Natural killer cell (primary cell): Measurements from ENCODE around the gene NUDT16. TPM values are rescaled to one million over a fixed set of nuclear protein-coding genes. Genes with fewer than 3 reads are reported as not detected.

ENCODE experiments used
- ATAC-seq, 3 donors: fragments of 150-1000 bp in 2 of 3; fragments of 200-7000 bp in 1 of 3; cut with Tn5 transposase; 1 replicate in 1 of 3; 2 replicates in 2 of 3; pipeline ENCODE4 v1.10.0; 2021; ENCODE audit warnings: mild to moderate bottlenecking in 2 of 3, moderate library complexity in 2 of 3
- DNase-seq, 2 donors: peaks; one replicate each; pipeline versions ENCODE4 v3.0.0 to v3.0.0-alpha.2; 2013 to 2021; ENCODE audit warnings: mixed read lengths in 1 of 2
- H3K27ac ChIP-seq: one replicate; pipeline ENCODE4 v1.5.1; 2013; ENCODE audit warnings: mild to moderate bottlenecking, low read length
- H3K27me3 ChIP-seq: one replicate; pipeline ENCODE4 v1.6.1; 2013; ENCODE audit warnings: low read length; ENCODE audit not compliant: control insufficient read depth, insufficient read depth
- H3K36me3 ChIP-seq: one replicate; pipeline ENCODE4 v1.6.1; 2013; ENCODE audit warnings: low read length; ENCODE audit not compliant: control insufficient read depth, insufficient read depth
- H3K4me1 ChIP-seq: one replicate; pipeline ENCODE4 v1.6.1; 2013; ENCODE audit warnings: low read length; ENCODE audit not compliant: control insufficient read depth, insufficient read depth
- H3K4me3 ChIP-seq: one replicate; pipeline ENCODE4 v1.5.1; 2013; ENCODE audit warnings: low read length
- H3K9me3 ChIP-seq: one replicate; pipeline ENCODE4 v1.6.1; 2013; ENCODE audit warnings: low read length; ENCODE audit not compliant: control insufficient read depth, insufficient read depth
- H3K27ac Mint-ChIP-seq, 2 donors: one replicate each; pipeline ENCODE4 v1.8.0; 2022; ENCODE audit warnings: mild to moderate bottlenecking in 2 of 2, mixed read lengths in 2 of 2, moderate library complexity in 1 of 2
- H3K27me3 Mint-ChIP-seq, 2 donors: one replicate each; pipeline ENCODE4 v1.8.0; 2022; ENCODE audit warnings: low read depth in 2 of 2, mixed read lengths in 2 of 2
- H3K36me3 Mint-ChIP-seq: one replicate; pipeline ENCODE4 v1.8.0; 2022; ENCODE audit warnings: mixed read lengths
- H3K4me1 Mint-ChIP-seq, 2 donors: one replicate each; pipeline ENCODE4 v1.8.0; 2022; ENCODE audit warnings: mixed read lengths in 2 of 2
- H3K4me3 Mint-ChIP-seq: one replicate; pipeline ENCODE4 v1.8.0; 2022; ENCODE audit warnings: mild to moderate bottlenecking, moderate library complexity, mixed read lengths
- H3K9me3 Mint-ChIP-seq, 2 donors: one replicate each; pipeline ENCODE4 v1.8.0; 2022; ENCODE audit warnings: mixed read lengths in 2 of 2
- CTCF ChIP-seq: fragments of 200-600 bp; IDR thresholded peaks from one replicate; pipeline ENCODE4 v1.8.0; 2022; ENCODE audit warnings: antibody characterized with exemption
- WGBS: methylation state at CpG from one replicate; pipeline ENCODE4 v1.1.7; 2013; ENCODE audit warnings: missing lambda C conversion rate; ENCODE audit not compliant: insufficient coverage; 5-methylcytosine and 5-hydroxymethylcytosine counted together
- intact Hi-C: fragments of 100-400 bp; cut with micrococcal nuclease; formaldehyde crosslinking; loops from one replicate; pipeline ENCODE4 v1.14.2; 2022
- total RNA-seq, 4 donors: library from RNA; stranded (reverse); fragments of 120-200 nt in 1 of 4; gene quantifications; one replicate each; pipeline versions ENCODE4 v1.2.3 to v1.2.4, GENCODE V29; 2013 to 2022

NUDT16 gene
- total RNA-seq, 3 donors from 2014 or later (not counting 1 experiment from before 2014, with no cell fraction given) = 9.0 to 10.7 (median 9.7) TPM

- no peak overlapping the region for H3K4me3 Mint-ChIP-seq
- no peaks in the 10 kb centered on the region for H3K9me3 Mint-ChIP-seq
- no peaks in the 10 kb centered on the region for H3K4me1 Mint-ChIP-seq
- no peak overlapping the region for H3K4me3 ChIP-seq
- intact Hi-C loops = no loop called here
- H3K4me1 ChIP-seq = no peaks in the 10 kb centered on the region
- no peak for ATAC-seq
- WGBS = no CpG with 5 or more reads among the region's 2 CpGs
- no peak overlapping the region for H3K27ac ChIP-seq
- H3K9me3 ChIP-seq = peaks cover 3% of the 10 kb centered on the region
- H3K36me3 ChIP-seq = no peaks in the 10 kb centered on the region
- peaks cover 0 to 2% of the 10 kb centered on the region in 2 donors for H3K27me3 Mint-ChIP-seq
- no peaks in the 10 kb centered on the region for H3K27me3 ChIP-seq
- H3K27ac Mint-ChIP-seq = no peak overlapping the region
- H3K36me3 Mint-ChIP-seq = no peaks in the 10 kb centered on the region
- TF ChIP-seq CTCF = no peak
- DNase-seq = no peak
These were observed 32.7 kb upstream of the NUDT16 start for GRCh38 chr3:131348911-131349310.

- no peak for DNase-seq
- H3K9me3 Mint-ChIP-seq = no peaks in the 10 kb centered on the region
- H3K4me3 ChIP-seq = no peak overlapping the region
- intact Hi-C loops = no loop called here
- 94% methylated on average over 5 of the region's 5 CpGs for WGBS
- ATAC-seq = no peak
- no peak for TF ChIP-seq CTCF
- H3K27me3 Mint-ChIP-seq = peaks cover 0 to 2% of the 10 kb centered on the region in 2 donors
- H3K9me3 ChIP-seq = peaks cover 3% of the 10 kb centered on the region
- no peaks in the 10 kb centered on the region for H3K4me1 Mint-ChIP-seq
- H3K4me3 Mint-ChIP-seq = no peak overlapping the region
- H3K27me3 ChIP-seq = no peaks in the 10 kb centered on the region
- H3K4me1 ChIP-seq = no peaks in the 10 kb centered on the region
- H3K36me3 Mint-ChIP-seq = no peaks in the 10 kb centered on the region
- no peak overlapping the region for H3K27ac Mint-ChIP-seq
- no peak overlapping the region for H3K27ac ChIP-seq
- no peaks in the 10 kb centered on the region for H3K36me3 ChIP-seq
These were observed 32.1 kb upstream of the NUDT16 start for GRCh38 chr3:131349454-131349853.

DNA sequence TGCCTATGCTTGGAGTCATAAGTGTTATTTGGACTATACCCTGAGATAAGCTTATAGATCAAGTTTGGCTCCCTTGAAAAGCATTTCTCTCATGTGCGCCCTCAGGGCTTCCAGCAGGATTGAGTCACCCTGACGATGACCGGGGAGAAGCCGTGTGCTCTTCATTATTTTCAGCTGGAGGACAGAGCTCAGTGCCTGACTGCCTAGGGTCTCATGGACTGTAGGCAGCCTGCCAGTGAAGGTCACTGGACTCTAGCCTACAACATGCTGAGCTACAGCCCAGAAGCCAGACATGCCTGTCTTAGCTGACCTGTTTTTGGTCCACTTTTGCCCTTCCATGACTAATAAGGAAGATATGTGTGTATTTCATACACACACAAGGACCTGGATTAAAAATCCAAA is 31.6 kb upstream of the NUDT16 start:
- ATAC-seq = no peak
- no peak for DNase-seq
- Mint-ChIP-seq H3K27ac (no peak overlapping the region), H3K9me3 (no peaks in the 10 kb centered on the region), H3K36me3 (no peaks in the 10 kb centered on the region), H3K4me3 (no peak overlapping the region), H3K4me1 (no peaks in the 10 kb centered on the region), H3K27me3 (peaks cover 0 to 2% of the 10 kb centered on the region in 2 donors)
- WGBS = 97% methylated on average over 4 of the region's 4 CpGs
- H3K4me3 ChIP-seq = no peak overlapping the region
- H3K27ac ChIP-seq = no peak overlapping the region
- H3K4me1 ChIP-seq = no peaks in the 10 kb centered on the region
- intact Hi-C loops = no loop called here
- H3K9me3 ChIP-seq = no peaks in the 10 kb centered on the region
- TF ChIP-seq CTCF = no peak
- no peaks in the 10 kb centered on the region for H3K27me3 ChIP-seq
- H3K36me3 ChIP-seq = no peaks in the 10 kb centered on the region

DNA sequence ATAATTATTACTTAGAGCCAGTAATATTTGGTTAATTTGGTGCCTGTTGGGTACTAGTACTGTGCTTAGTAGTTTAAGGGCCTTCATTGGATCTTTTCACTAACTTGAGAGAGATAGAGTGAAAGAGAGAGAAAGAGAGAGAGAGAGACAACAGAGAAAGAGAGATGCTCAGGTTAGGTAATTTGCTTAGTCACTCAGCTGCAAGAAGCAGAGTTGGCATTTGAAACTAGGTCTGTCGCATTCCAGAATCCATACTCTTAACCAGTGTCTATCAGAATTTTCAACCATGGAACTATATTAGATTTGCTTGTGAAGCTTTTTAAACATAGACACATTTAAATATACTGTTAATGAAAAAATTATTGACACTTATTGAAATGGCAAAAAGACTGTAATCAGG is 31.1 kb upstream of the NUDT16 start:
- no peaks in the 10 kb centered on the region for H3K36me3 Mint-ChIP-seq
- H3K27me3 Mint-ChIP-seq = peaks cover 0 to 2% of the 10 kb centered on the region in 2 donors
- Histone ChIP-seq H3K9me3 (no peaks in the 10 kb centered on the region), H3K27me3 (no peaks in the 10 kb centered on the region), H3K4me1 (no peaks in the 10 kb centered on the region), H3K36me3 (no peaks in the 10 kb centered on the region), H3K4me3 (no peak overlapping the region), H3K27ac (no peak overlapping the region)
- H3K4me1 Mint-ChIP-seq = no peaks in the 10 kb centered on the region
- 100% methylated on average over 1 of the region's 1 CpG for WGBS
- H3K9me3 Mint-ChIP-seq = no peaks in the 10 kb centered on the region
- ATAC-seq = no peak
- H3K4me3 Mint-ChIP-seq = no peak overlapping the region
- TF ChIP-seq CTCF = no peak
- DNase-seq = no peak
- no peak overlapping the region for H3K27ac Mint-ChIP-seq
- intact Hi-C loops = no loop called here
